ENCODE measurements around the gene LAMC3. TPM values are rescaled to one million over a fixed set of nuclear protein-coding genes. Genes with fewer than 3 reads are reported as not detected.

Gene LAMC3
- total and polyA plus RNA-seq, 2 donors from 2014 or later = 13.4 to 13.8 TPM

DNA sequence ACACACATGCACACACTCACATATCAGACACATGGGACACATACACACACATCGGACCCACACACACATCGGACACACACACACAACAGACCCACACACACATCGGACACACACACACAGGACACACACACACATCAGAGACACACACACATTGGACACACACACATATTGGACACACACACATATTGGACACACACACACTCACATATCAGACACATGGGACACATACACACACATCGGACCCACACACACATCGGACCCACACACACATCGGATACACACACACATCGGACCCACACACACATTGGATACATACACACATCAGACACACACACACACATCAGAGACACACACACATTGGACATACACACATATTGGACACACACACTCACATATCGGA lies 12.8 kb upstream of the LAMC3 start:
- Histone ChIP-seq H3K27ac (ENCODE audit: low read depth in 2 of 2, low read length in 2 of 2) (no peak overlapping the region), H3K36me3 (ENCODE audit: control insufficient read depth in 2 of 3, insufficient read depth in 3 of 3, low read length in 3 of 3) (no peaks in the 10 kb centered on the region), H3K9me3 (ENCODE audit: control insufficient read depth in 2 of 3, insufficient read depth in 1 of 3, low read length in 3 of 3) (no peaks in the 10 kb centered on the region), H3K4me3 (ENCODE audit: low read length in 3 of 3) (no peak overlapping the region), H3K27me3 (ENCODE audit: control insufficient read depth, insufficient read depth, low read length) (no peaks in the 10 kb centered on the region), H3K4me1 (ENCODE audit: control insufficient read depth in 2 of 3, insufficient read depth in 2 of 3, low read depth in 1 of 3, low read length in 3 of 3) (no peaks in the 10 kb centered on the region), H3K9ac (ENCODE audit: low read length in 3 of 3) (no peak overlapping the region)
- FAIRE-seq = no peak
- intact Hi-C loops (cut with DNase I) = no loop called here
- TF ChIP-seq CTCF (IDR thresholded peaks at IDR 0.05; ENCODE audit: borderline replicate concordance, extremely low read depth, insufficient read depth) = no peak
- no peak for DNase-seq

GRCh38 chr9:130996676-130997394 lies 12.1 kb upstream of the LAMC3 start:
- intact Hi-C loops (cut with DNase I) = no loop called here
- H3K4me1 ChIP-seq (ENCODE audit: control insufficient read depth in 2 of 3, insufficient read depth in 2 of 3, low read depth in 1 of 3, low read length in 3 of 3) = no peaks in the 10 kb centered on the region
- H3K4me3 ChIP-seq (ENCODE audit: low read length in 3 of 3) = no peak overlapping the region
- TF ChIP-seq CTCF (IDR thresholded peaks at IDR 0.05; ENCODE audit: borderline replicate concordance, extremely low read depth, insufficient read depth) = no peak
- FAIRE-seq (no peak), DNase-seq (no peak)
- no peaks in the 10 kb centered on the region for H3K9me3 ChIP-seq (ENCODE audit: control insufficient read depth in 2 of 3, insufficient read depth in 1 of 3, low read length in 3 of 3)
- H3K27me3 ChIP-seq (ENCODE audit: control insufficient read depth, insufficient read depth, low read length) = no peaks in the 10 kb centered on the region
- no peak overlapping the region for H3K9ac ChIP-seq (ENCODE audit: low read length in 3 of 3)
- H3K36me3 ChIP-seq (ENCODE audit: control insufficient read depth in 2 of 3, insufficient read depth in 3 of 3, low read length in 3 of 3) = no peaks in the 10 kb centered on the region
- H3K27ac ChIP-seq (ENCODE audit: low read depth in 2 of 2, low read length in 2 of 2) = no peak overlapping the region

GRCh38 chr9:130997395-130997684 lies 11.6 kb upstream of the LAMC3 start:
- Histone ChIP-seq H3K27ac (ENCODE audit: low read depth in 2 of 2, low read length in 2 of 2) (no peak overlapping the region), H3K4me3 (ENCODE audit: low read length in 3 of 3) (no peak overlapping the region), H3K27me3 (ENCODE audit: control insufficient read depth, insufficient read depth, low read length) (no peaks in the 10 kb centered on the region), H3K4me1 (ENCODE audit: control insufficient read depth in 2 of 3, insufficient read depth in 2 of 3, low read depth in 1 of 3, low read length in 3 of 3) (no peaks in the 10 kb centered on the region), H3K36me3 (ENCODE audit: control insufficient read depth in 2 of 3, insufficient read depth in 3 of 3, low read length in 3 of 3) (no peaks in the 10 kb centered on the region), H3K9ac (ENCODE audit: low read length in 3 of 3) (no peak overlapping the region), H3K9me3 (ENCODE audit: control insufficient read depth in 2 of 3, insufficient read depth in 1 of 3, low read length in 3 of 3) (no peaks in the 10 kb centered on the region)
- intact Hi-C loops (cut with DNase I) = no loop called here
- FAIRE-seq (no peak), DNase-seq (no peak)
- no peak for TF ChIP-seq CTCF (IDR thresholded peaks at IDR 0.05; ENCODE audit: borderline replicate concordance, extremely low read depth, insufficient read depth)

All from kidney (tissue), 14 donors.